K562 (cell line): Measurements from ENCODE around the gene KLHL22. TPM values are rescaled to one million over a fixed set of nuclear protein-coding genes. Genes with fewer than 3 reads are reported as not detected.

ENCODE experiments used
- ATAC-seq: fragments of 200-7000 bp; cut with Tn5 transposase; 3 replicates; pipeline ENCODE4 v1.9.1; 2020; ENCODE audit warnings: moderate library complexity
- BruUV-seq: library from RNA; stranded (reverse); fragments of 400-500 nt; replicated peaks from 2 replicates; lab custom pipeline; 2021; lab: Mats Ljungman, UMichigan
- CTCF ChIA-PET: fragments of 300-600 bp; formaldehyde crosslinking; extraction: SDS; loops from one replicate; lab custom pipeline; 2021; ENCODE audit warnings: low intra/inter-chr PET ratio; lab: Yijun Ruan, JAX
- POLR2A ChIA-PET: fragments of 300-600, 350-650 bp; sonication (Branson Sonifier 250); formaldehyde crosslinking; extraction: SDS; loops from one replicate; lab custom pipeline; 2021; ENCODE audit warnings: antibody characterized with exemption, inconsistent platforms; lab: Yijun Ruan, JAX
- DNase-seq, 4 experiments: peaks; one replicate each; pipeline versions ENCODE4 v3.0.0 to v3.0.0-alpha.2; 2011 to 2018; ENCODE audit warnings: low spot score in 3 of 4, mixed read lengths in 3 of 4; ENCODE audit errors: extremely low read depth in 1 of 4
- FAIRE-seq: peaks from 2 replicates; lab custom pipeline; 2011; peaks lifted over from hg19 to GRCh38; lab: Jason Lieb, UNC
- H2AFZ ChIP-seq: 2 replicates; pipeline ENCODE4 v1.6.0; 2011; ENCODE audit warnings: low read depth, low read length, control low read depth, inconsistent platforms
- H3K27ac ChIP-seq: fragments of 200-600 bp; 3 replicates; pipeline ENCODE4 v1.8.0; 2011; ENCODE audit warnings: low read depth, mild to moderate bottlenecking, control low read depth, inconsistent platforms, low read length, moderate library complexity, mixed read lengths; ENCODE audit errors: extremely low read depth
- H3K27me3 ChIP-seq, 2 experiments: fragments of 300-600 bp in 1 of 2; 2 replicates in 1 of 2; 3 replicates in 1 of 2; pipeline versions ENCODE4 v1.6.0 to v1.8.0; 2011; ENCODE audit warnings: inconsistent platforms in 2 of 2, low read length in 2 of 2, mild to moderate bottlenecking in 1 of 2, mixed read lengths in 1 of 2, moderate library complexity in 1 of 2; ENCODE audit not compliant: control insufficient read depth in 2 of 2, insufficient read depth in 2 of 2
- H3K36me3 ChIP-seq: fragments of 300-600 bp; 3 replicates; pipeline ENCODE4 v1.8.0; 2011; ENCODE audit warnings: mild to moderate bottlenecking, low read length, inconsistent platforms; ENCODE audit not compliant: control insufficient read depth, insufficient read depth
- H3K4me1 ChIP-seq, 2 experiments: fragments of 200-600 bp in 1 of 2; replicated peaks in 1 of 2; 2 replicates in 1 of 2; 3 replicates in 1 of 2; pipeline versions ENCODE4 v1.5.1 to v1.8.0; 2011; ENCODE audit warnings: inconsistent platforms in 2 of 2, low read length in 2 of 2, mild to moderate bottlenecking in 1 of 2, mixed read lengths in 1 of 2, moderate library complexity in 1 of 2; ENCODE audit not compliant: control insufficient read depth in 2 of 2, insufficient read depth in 2 of 2
- H3K4me2 ChIP-seq: 2 replicates; pipeline ENCODE4 v1.6.1; 2011; ENCODE audit warnings: low read length, control low read depth, inconsistent platforms, mixed read lengths; ENCODE audit not compliant: insufficient read depth
- H3K4me3 ChIP-seq: fragments of 200-600 bp; sonication (generic), shearing (Covaris generic); 2 replicates; pipeline ENCODE4 v1.5.1; 2016; ENCODE audit warnings: control low read depth, inconsistent platforms
- H3K79me2 ChIP-seq: fragments of 200-600 bp; 3 replicates; pipeline ENCODE4 v1.8.0; 2011; ENCODE audit warnings: low read length, inconsistent platforms; ENCODE audit not compliant: control insufficient read depth, insufficient read depth
- H3K9ac ChIP-seq, 2 experiments: 2 replicates each; pipeline versions ENCODE4 v1.6.0 to v1.6.1; 2011; ENCODE audit warnings: low read depth in 2 of 2, low read length in 2 of 2, control low read depth in 1 of 2, inconsistent platforms in 1 of 2, mild to moderate bottlenecking in 1 of 2, mixed read lengths in 1 of 2; ENCODE audit not compliant: insufficient read depth in 1 of 2
- H3K9me1 ChIP-seq: one replicate; pipeline ENCODE4 v1.6.0; 2011; ENCODE audit warnings: inconsistent platforms, mild to moderate bottlenecking, low read length, moderate library complexity; ENCODE audit not compliant: control insufficient read depth, insufficient read depth
- H3K9me3 ChIP-seq: replicated peaks from 2 replicates; pipeline ENCODE4 v1.5.1; 2011; ENCODE audit warnings: low read depth, low read length, inconsistent platforms; ENCODE audit not compliant: control insufficient read depth, insufficient read depth
- H4K20me1 ChIP-seq: replicated peaks from 2 replicates; pipeline ENCODE4 v1.6.1; 2011; ENCODE audit warnings: low read length, inconsistent platforms, mixed read lengths; ENCODE audit not compliant: control insufficient read depth, insufficient read depth
- ETV6 ChIP-seq, 3 experiments: fragments of 150-350 bp in 1 of 3; sonication (generic) in 1 of 3; formaldehyde crosslinking in 1 of 3; IDR thresholded peaks; 2 replicates each; pipeline versions ENCODE4 v1.6.1 to v1.8.0; 2014 to 2022; ENCODE audit warnings: borderline replicate concordance in 2 of 3, low read depth in 2 of 3, antibody characterized with exemption in 1 of 3, low read length in 1 of 3, mild to moderate bottlenecking in 1 of 3, missing genetic modification reagents in 1 of 3
- FOSL1 ChIP-seq: fragments of 200-800 bp; sonication (Bioruptor generic); conservative IDR thresholded peaks from 2 replicates; pipeline ENCODE4 v1.6.1; 2016; ENCODE audit warnings: missing genetic modification characterization, missing compliant biosample characterization
- ILF3 ChIP-seq: fragments of 450-650 bp; IDR thresholded peaks from 2 replicates; pipeline ENCODE4 v1.6.1; 2018; ENCODE audit warnings: antibody characterized with exemption, mild to moderate bottlenecking, moderate library complexity, borderline replicate concordance
- NCOA1 ChIP-seq: fragments of 450-650 bp; IDR thresholded peaks from 2 replicates; pipeline ENCODE4 v1.6.1; 2016; ENCODE audit warnings: low read depth
- RFX1 ChIP-seq: fragments of 450-650 bp; IDR thresholded peaks from 2 replicates; pipeline ENCODE4 v1.6.1; 2016; ENCODE audit warnings: mild to moderate bottlenecking, moderate library complexity
- RNF2 ChIP-seq: sonication (generic); IDR thresholded peaks from 2 replicates; pipeline ENCODE4 v1.6.1; 2016
- SMARCC2 ChIP-seq: fragments of 450-650 bp; IDR thresholded peaks from 2 replicates; pipeline ENCODE4 v1.6.1; 2017; ENCODE audit warnings: antibody characterized with exemption, moderate library complexity, mild to moderate bottlenecking, low read depth
- XRCC5 ChIP-seq: fragments of 200-400 bp; formaldehyde crosslinking; IDR thresholded peaks from 2 replicates; pipeline ENCODE4 v1.6.1; 2017; ENCODE audit warnings: low read depth, mild to moderate bottlenecking, low read length
- WGBS: fragments of 100-300 bp; shearing (Covaris generic); methylation state at CpG from one replicate; pipeline ENCODE4 v1.1.6; 2016; ENCODE audit warnings: low coverage, mixed read lengths; ENCODE audit not compliant: insufficient coverage; ENCODE audit errors: missing lambda C conversion rate; 5-methylcytosine and 5-hydroxymethylcytosine counted together
- in situ Hi-C: fragments of 300-500 bp; cut with MboI; formaldehyde crosslinking; loops from 4 replicates; pipeline ENCODE4 v1.15.0; 2018; ENCODE audit warnings: inconsistent platforms, mixed read lengths
- intact Hi-C: fragments of 100-400 bp; cut with micrococcal nuclease; formaldehyde crosslinking; loops from 2 replicates; pipeline ENCODE4 v1.14.2; 2022
- polyA plus RNA-seq, 8 experiments: library from polyadenylated mRNA; depleted of rRNA in 4 of 8; stranded (reverse) in 5 of 8; unstranded in 3 of 8; fragments of >200 nt; fragmentation: Nextera tagmentation in 2 of 8; fragmentation: Illumina TruSeq in 1 of 8; extraction: Ambion mirVana in 2 of 8; extraction: Trizol in 1 of 8; gene quantifications; 2 replicates each; pipeline versions ENCODE4 v1.2.1 to v1.2.3, GENCODE V29; 2011 to 2014; ENCODE audit warnings: inconsistent platforms in 1 of 8, missing spikeins in 1 of 8
- total RNA-seq, 7 experiments: library from RNA; depleted of rRNA in 6 of 7; stranded (reverse); fragments of >200 nt in 6 of 7; fragmentation: Illumina TruSeq in 2 of 7; extraction: Trizol in 2 of 7; gene quantifications; 2 replicates each; pipeline versions ENCODE4 v1.2.1 to v1.2.3, GENCODE V29; 2011 to 2021; ENCODE audit warnings: low replicate concordance in 1 of 7
- TF ChIP-seq, protein P1 (sequence below): fragments of 450-650 bp; formaldehyde crosslinking; conservative IDR thresholded peaks from 2 replicates; pipeline ENCODE4 v1.4.0; 2022; ENCODE audit warnings: mild to moderate bottlenecking, missing genetic modification characterization
- TF ChIP-seq, protein P2 (sequence below): sonication (generic); formaldehyde crosslinking; IDR thresholded peaks from 2 replicates; pipeline ENCODE4 v1.8.1; 2023; ENCODE audit warnings: mild to moderate bottlenecking, missing genetic modification reagents
- TF ChIP-seq, protein P3 (sequence below): IDR thresholded peaks from 2 replicates; pipeline ENCODE4 v1.6.1; 2011; ENCODE audit not compliant: insufficient read length; ENCODE audit errors: extremely low read depth
- TF ChIP-seq, protein P4 (sequence below): sonication (generic); formaldehyde crosslinking; IDR thresholded peaks from 2 replicates; pipeline ENCODE4 v1.9.0; 2022; ENCODE audit warnings: mild to moderate bottlenecking, missing genetic modification reagents
- TF ChIP-seq, protein P5 (sequence below): sonication (generic); formaldehyde crosslinking; IDR thresholded peaks from 2 replicates; pipeline ENCODE4 v1.8.0; 2022; ENCODE audit warnings: mild to moderate bottlenecking, missing genetic modification reagents, borderline replicate concordance
- TF ChIP-seq, protein P6 (sequence below), 2 experiments: fragments of 450-650 bp in 1 of 2; sonication (generic) in 1 of 2; formaldehyde crosslinking; conservative IDR thresholded peaks; 2 replicates each; pipeline versions ENCODE4 v1.4.0 to v1.8.1; 2020 to 2022; ENCODE audit warnings: mild to moderate bottlenecking in 1 of 2, missing genetic modification reagents in 1 of 2

The KLHL22 gene
- total and polyA plus RNA-seq, 9 of the 15 experiments (the other 6 are each of a cell fraction or from before 2014, with no cell fraction given) = 1.3 to 25.6 (median 15.2) TPM

DNA sequence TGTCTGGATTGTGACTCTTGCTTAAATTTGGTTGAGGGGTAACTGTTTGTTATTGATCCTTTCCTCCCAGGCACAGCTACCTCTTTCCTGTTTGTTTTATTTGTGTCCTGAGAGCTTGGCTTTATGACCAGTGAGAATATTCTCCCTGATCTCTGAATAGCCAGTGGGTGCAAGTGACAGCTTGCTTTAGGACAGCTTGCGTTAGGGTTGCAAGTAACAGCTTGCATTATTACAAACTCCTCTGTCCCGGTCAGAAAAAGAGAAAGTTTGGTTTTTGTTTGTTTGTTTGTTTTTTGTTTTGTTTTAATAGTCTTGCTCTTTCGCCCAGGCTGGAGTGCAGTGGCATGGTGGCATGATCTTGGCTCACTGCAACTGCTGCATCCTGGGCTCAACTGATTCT is 3.3 kb upstream of the KLHL22 start:
- intact Hi-C loops = no loop called here

More for the DNA sequence above, 3.3 kb upstream of the KLHL22 start:
- H3K4me1 ChIP-seq = peaks cover 15 to 33% of the 10 kb centered on the region in 2 experiments
- DNase-seq (no peak), ATAC-seq (no peak), FAIRE-seq (no peak)
- no peak overlapping the region for H3K4me2 ChIP-seq
- in situ Hi-C loops = no loop called here
- CTCF ChIA-PET = interaction anchor here (1.1 kb wide), 1 partner anchor 81 kb away, joined by 6 read pairs; no protein-coding TSS in a partner anchor
- H4K20me1 ChIP-seq = peaks cover 9% of the 10 kb centered on the region; the same call in 1 of the 2 replicates
- TF ChIP-seq NCOA1 (no peak), FOSL1 (tag) (no peak), RFX1 (no peak), SMARCC2 (no peak), ETV6 (IDR thresholded peaks at IDR 0.05; ENCODE audit: borderline replicate concordance in 1 of 2, low read depth in 2 of 2, low read length in 1 of 2) (no peak), ETV6 (CRISPR knock-in tag; IDR thresholded peaks at IDR 0.05; ENCODE audit: borderline replicate concordance) (peak; percentile 67; the same call in 1 of the 2 replicates), ILF3 (no peak), RNF2 (no peak), XRCC5 (no peak)
- TF ChIP-seq, protein P1, sequence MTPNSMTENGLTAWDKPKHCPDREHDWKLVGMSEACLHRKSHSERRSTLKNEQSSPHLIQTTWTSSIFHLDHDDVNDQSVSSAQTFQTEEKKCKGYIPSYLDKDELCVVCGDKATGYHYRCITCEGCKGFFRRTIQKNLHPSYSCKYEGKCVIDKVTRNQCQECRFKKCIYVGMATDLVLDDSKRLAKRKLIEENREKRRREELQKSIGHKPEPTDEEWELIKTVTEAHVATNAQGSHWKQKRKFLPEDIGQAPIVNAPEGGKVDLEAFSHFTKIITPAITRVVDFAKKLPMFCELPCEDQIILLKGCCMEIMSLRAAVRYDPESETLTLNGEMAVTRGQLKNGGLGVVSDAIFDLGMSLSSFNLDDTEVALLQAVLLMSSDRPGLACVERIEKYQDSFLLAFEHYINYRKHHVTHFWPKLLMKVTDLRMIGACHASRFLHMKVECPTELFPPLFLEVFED = no peak
- TF ChIP-seq, protein P2, sequence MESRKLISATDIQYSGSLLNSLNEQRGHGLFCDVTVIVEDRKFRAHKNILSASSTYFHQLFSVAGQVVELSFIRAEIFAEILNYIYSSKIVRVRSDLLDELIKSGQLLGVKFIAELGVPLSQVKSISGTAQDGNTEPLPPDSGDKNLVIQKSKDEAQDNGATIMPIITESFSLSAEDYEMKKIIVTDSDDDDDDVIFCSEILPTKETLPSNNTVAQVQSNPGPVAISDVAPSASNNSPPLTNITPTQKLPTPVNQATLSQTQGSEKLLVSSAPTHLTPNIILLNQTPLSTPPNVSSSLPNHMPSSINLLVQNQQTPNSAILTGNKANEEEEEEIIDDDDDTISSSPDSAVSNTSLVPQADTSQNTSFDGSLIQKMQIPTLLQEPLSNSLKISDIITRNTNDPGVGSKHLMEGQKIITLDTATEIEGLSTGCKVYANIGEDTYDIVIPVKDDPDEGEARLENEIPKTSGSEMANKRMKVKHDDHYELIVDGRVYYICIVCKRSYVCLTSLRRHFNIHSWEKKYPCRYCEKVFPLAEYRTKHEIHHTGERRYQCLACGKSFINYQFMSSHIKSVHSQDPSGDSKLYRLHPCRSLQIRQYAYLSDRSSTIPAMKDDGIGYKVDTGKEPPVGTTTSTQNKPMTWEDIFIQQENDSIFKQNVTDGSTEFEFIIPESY = no peak
- TF ChIP-seq, protein P3, sequence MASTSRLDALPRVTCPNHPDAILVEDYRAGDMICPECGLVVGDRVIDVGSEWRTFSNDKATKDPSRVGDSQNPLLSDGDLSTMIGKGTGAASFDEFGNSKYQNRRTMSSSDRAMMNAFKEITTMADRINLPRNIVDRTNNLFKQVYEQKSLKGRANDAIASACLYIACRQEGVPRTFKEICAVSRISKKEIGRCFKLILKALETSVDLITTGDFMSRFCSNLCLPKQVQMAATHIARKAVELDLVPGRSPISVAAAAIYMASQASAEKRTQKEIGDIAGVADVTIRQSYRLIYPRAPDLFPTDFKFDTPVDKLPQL = no peak
- TF ChIP-seq, protein P4, sequence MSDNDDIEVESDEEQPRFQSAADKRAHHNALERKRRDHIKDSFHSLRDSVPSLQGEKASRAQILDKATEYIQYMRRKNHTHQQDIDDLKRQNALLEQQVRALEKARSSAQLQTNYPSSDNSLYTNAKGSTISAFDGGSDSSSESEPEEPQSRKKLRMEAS (CRISPR knock-in tag) = no peak
- TF ChIP-seq, protein P5, sequence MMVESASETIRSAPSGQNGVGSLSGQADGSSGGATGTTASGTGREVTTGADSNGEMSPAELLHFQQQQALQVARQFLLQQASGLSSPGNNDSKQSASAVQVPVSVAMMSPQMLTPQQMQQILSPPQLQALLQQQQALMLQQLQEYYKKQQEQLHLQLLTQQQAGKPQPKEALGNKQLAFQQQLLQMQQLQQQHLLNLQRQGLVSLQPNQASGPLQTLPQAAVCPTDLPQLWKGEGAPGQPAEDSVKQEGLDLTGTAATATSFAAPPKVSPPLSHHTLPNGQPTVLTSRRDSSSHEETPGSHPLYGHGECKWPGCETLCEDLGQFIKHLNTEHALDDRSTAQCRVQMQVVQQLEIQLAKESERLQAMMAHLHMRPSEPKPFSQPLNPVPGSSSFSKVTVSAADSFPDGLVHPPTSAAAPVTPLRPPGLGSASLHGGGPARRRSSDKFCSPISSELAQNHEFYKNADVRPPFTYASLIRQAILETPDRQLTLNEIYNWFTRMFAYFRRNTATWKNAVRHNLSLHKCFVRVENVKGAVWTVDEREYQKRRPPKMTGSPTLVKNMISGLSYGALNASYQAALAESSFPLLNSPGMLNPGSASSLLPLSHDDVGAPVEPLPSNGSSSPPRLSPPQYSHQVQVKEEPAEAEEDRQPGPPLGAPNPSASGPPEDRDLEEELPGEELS (CRISPR knock-in tag) = 0 out of 2 replicates have a peak, but pooled peaks have one; percentile 31
- TF ChIP-seq, protein P6, sequence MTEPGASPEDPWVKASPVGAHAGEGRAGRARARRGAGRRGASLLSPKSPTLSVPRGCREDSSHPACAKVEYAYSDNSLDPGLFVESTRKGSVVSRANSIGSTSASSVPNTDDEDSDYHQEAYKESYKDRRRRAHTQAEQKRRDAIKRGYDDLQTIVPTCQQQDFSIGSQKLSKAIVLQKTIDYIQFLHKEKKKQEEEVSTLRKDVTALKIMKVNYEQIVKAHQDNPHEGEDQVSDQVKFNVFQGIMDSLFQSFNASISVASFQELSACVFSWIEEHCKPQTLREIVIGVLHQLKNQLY (CRISPR knock-in tag; conservative IDR thresholded peaks at IDR 0.05) = no peak
- peaks cover 4% of the 10 kb centered on the region for H3K9me1 ChIP-seq
- WGBS = 72% methylated on average over 3 of the region's 3 CpGs
- H3K9me3 ChIP-seq = no peaks in the 10 kb centered on the region
- no peaks in the 10 kb centered on the region for H3K36me3 ChIP-seq
- no TSS peak for BruUV-seq
- no peaks in the 10 kb centered on the region; a peak in 1 of 5 replicates for H3K27me3 ChIP-seq
- POLR2A ChIA-PET = interaction anchor here (0.5 to 1.5 kb wide), 9 partner anchors 9 to 241 kb away, joined by 3 to 6 read pairs (median 3); partner anchors contain the start of gene MED15
- peaks cover 22% of the 10 kb centered on the region for H3K79me2 ChIP-seq
- H2AFZ ChIP-seq = no peak overlapping the region
- no peak overlapping the region for H3K27ac ChIP-seq
- H3K9ac ChIP-seq = no peak overlapping the region
- no peak overlapping the region for H3K4me3 ChIP-seq
